HG02571 (cell line): ENCODE data around the gene LRCOL1.

Experiments
- ATAC-seq: cut with Tn5 transposase; IDR thresholded peaks from one replicate; pipeline ENCODE4 v1.9.1; 2021; ENCODE audit warnings: mild to moderate bottlenecking, moderate library complexity; ENCODE audit not compliant: unreplicated experiment

LRCOL1 gene

DNA sequence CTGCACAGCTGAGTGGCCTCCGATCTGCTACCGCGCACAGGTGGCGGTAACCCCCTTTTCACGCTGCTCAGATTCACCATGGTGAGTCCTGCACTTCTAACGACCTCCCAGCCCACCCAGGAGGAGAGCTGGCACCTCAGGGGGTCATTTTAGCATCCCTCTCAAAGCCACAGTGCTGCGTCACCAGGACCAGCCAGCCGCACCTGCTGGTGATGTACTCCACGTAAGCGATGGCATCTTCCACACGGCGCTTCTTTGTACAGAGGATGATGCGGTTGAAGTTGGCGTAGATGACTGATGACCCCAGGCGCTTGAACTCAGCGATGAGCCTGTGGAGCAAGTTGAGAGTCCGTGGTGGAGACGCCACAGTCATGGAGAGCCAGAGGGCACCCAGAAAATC is 27.4 kb upstream of the LRCOL1 start:
- no peak for ATAC-seq

DNA sequence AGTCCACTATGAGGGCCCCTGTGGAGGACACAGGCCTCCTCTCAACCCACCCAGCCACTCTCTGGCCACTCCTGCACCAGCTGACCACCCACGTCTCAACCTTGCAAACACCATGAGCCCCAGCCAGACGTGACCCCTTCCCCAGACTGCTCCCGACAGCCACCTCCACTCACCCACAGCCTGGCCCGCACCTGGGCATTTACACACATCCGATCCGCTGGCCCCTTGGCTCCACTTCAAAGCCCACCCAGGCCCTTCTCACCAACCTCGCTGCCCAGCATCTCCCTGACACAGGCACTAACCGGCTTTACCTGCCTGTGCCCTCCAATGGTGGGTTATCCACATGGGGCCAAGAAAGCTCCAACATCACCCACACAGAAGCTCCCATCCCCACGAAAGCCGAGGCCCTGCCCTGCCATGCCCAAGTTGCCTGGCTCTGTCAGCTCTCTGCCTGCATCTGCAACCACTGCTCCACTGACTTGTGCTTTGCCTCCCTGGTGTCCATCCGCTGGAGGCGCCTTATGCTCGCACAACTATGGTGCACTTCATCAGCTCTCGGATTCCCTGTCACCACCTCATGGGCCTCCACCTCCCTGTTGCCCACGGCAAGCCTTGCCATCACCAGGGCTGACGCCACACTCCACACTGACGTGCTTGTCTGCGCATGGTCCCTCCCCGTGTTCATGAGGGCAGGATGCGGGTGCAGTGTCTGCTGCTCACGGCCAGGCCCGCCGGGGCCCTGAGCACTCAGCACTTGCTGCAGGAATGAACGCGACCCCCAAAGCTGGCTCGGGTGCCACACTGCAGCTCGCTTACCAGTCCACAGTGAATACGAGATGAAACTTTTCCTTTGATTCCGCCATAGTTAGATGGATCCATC is 24.9 kb upstream of the LRCOL1 start:
- no peak for ATAC-seq

DNA sequence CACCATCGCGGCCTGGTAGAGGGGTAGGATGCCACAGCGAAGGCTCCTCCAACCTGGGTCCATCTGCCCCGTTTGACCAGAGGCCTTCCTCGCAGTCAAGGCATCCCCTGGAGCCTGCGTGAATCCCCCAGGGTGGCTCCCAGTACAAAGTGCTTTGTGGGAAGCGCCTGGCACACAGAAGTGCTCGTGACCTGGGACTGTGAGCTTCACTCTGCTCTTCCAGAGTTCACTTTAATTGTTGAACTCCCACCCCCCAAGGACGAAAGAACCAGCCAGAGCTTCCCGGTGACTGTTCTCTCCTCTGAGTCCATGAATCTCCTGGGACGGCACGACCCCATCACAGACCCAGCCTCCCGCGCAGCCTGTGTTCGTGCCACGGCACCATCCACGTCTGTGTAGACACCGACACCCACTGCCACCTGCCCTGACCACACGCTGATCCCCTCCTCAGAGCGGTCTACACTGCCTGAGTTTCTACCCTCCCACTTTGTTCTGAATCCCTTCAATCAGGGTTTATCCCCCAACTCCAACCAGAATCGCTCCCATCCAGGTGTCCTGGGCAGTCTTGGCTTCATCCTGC is 24.1 kb upstream of the LRCOL1 start:
- no peak for ATAC-seq

DNA sequence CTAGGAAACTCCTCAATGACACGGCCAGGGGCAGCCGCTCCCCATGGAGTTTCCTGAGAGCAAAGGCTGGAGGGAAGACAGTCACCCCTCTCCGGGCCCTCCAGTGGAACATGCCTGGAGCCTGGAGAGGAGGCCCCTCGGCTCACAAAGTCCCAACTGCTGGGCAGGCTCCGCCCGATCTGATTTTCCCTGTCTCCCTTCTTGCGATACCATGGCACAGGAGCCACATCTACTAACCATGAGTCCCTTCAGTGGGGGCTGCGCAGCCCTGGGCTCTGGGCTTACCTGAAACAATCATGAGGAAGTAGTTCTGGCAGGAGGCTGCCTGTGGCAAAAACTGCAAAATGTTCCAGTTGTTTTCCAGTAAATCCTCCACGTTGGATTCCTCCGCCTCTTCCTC is 23.5 kb upstream of the LRCOL1 start:
- no peak for ATAC-seq

DNA sequence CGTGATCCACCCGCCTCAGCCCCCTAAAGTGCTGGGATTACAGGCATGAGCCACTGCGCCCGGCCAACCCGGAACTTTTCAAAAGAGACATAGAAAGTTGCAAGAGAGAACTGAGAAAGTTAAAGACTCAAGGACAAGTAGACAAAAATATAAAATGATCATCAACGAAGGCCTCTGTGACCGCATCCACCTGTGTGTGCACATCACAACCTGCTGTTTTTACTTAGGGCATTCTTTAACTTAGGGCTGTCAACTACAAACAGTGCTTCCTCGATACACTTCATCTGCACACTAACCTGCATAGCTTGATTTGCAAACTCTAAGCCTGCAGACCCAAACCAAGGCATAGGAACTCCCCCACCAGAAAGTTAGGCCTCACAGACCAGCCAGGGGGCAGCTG is 23.0 kb upstream of the LRCOL1 start:
- ATAC-seq, result no peak

DNA sequence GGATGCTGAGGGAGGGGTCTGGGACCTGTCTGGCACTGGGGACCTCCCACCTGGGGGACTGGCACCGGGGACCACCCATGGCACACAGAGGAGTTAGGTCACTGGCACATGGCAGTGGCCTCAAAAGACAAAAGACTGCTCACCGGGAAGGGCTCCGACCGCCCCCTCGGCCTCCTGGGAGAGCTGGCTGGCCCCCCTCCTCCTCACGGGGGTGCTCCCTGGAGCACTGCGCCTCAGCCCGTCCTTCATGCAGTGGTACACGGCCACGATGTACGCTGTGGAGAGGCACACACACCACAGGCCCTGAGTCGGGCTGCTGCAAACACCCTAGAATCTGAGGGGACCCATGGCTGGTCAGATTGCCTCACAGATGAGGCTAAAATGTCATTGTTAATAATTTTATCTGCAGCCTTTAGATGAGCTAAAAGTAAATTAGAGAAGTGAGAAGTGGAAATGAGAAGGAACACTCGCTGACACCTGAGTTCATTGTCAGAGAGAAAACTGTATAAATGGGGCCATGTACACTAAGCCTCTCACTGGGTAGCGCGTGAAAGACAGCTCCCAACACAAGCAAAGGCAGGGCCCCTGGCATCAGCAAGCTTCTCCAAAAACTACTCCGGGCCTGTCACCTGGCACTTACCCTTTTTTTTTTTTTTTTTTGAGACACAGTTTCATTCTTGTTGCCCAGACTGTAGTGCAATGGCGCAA is 22.3 kb upstream of the LRCOL1 start:
- ATAC-seq, result no peak

DNA sequence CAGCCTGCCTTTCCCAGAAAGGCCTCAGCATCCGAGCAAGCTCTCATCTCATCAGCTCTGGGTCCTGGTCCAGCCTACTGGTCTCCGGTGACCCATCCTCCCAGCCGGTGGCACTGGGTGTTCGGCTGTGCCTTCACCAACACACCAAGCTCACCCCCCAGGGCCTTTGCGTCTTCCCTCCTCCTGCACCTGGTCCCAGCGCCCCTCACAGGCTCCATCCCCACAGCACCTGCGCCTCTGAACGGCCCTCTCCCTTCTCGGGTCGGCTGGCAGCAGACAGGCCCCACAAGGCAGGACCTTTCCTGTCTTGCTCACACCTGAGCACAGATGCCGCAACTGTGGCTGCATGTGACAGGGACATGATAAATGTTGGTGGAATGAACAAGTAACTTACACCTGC is 21.3 kb upstream of the LRCOL1 start:
- no peak for ATAC-seq

DNA sequence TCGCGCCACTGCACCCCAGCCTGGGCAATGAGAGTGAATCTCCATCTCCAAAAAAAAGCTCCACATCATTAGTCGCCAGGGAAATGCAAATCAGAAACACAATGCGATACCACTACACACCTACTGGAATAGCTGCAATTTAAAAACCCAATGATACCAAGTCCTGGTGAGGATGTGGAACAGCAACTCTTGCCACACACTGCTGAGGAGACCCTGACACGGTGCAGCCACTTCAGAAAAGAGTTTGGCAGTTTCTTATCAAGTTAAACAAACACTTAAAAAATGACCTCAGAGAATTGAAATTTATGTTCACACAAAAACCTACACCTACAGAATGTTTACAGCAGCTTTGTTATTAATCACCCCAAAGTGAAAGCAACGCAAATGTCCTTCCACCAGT is 20.3 kb upstream of the LRCOL1 start:
- ATAC-seq, result no peak

DNA sequence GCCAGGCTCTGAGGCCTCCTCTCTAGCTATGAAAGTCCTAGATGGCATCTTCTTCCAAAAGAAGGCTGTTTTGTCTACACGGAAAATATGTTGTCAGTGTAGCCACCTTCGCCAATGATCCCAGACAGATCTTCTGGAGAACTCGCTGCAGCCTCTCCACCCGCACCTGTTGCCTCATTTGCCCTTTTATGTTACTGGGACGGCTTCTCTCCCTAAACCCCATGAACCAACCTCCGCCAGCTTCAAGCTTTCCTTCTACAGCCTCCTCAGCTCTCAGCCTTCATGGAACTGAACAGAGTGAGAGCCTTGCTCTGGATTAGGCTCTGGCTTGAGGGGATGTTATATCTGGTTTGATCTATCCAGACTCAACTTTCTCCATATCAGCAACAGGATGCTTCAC is 18.9 kb upstream of the LRCOL1 start:
- no peak for ATAC-seq

DNA sequence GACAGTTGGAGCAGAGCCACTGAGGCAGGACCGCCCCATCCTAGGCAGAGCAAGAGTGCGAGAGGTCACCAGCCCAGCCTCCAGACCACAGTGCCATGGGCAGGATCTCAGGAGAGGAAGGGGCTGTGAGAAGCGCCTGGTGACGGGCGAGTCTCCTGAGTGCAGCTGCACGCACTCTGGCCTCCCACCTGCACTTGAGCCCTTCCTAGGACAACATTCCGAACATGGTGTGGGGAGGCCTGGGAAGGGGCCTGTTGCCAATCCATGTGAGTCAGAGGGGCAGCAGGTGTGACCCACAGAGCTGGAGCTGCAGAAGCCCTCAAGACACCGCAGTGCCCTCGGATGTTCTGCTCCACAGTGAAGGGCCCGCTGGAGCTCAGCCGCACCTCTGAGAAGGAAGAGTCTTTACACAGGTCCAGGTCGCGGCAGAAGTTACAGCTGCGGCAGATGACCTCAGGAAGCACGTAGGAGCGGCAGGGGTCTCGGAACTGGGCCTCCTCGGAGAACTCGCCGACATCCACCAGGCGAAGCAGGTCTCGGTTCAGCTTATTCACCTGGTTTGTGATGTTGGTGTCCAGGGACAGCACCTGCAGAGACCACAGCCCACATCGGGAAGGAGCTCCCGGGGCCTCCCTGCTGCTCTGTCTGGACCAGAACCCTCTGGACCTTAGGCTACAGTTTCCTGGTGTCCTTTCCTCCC is 15.5 kb upstream of the LRCOL1 start:
- ATAC-seq, result no peak

DNA sequence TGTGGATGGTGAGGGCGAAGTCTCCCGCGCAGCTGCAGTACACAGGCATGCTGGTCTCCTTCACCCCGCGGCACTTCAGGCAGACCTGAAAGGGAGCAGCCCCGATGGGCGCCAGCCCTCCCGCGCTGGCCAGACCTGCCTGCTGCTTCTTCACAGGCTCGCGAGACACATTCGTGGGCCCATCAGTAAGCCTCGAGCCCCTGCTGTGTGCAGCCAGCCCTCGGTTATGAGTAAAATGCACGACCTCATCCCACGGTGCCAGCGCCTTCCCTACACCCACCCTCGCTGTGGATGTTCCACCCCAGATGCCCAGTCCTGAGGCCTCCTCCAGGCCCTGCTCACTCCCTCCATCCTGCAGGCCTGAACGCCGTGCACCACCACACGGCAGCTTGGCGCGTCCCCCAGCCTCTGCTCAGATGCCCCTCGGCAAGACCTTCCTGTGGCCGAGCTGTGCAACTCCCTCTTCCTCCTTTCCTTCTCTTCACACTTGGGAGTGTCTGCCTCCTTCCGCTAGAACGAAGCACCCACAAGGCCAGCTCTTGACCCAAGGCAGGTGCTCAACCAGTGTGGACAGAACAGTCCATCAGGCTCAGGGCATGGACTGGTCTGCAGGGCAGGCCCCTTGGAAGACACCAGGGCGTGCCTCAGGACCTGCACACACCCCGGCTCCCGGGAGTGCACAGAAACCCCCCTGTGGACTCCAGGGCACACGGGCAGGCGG is 14.7 kb upstream of the LRCOL1 start:
- no peak for ATAC-seq

DNA sequence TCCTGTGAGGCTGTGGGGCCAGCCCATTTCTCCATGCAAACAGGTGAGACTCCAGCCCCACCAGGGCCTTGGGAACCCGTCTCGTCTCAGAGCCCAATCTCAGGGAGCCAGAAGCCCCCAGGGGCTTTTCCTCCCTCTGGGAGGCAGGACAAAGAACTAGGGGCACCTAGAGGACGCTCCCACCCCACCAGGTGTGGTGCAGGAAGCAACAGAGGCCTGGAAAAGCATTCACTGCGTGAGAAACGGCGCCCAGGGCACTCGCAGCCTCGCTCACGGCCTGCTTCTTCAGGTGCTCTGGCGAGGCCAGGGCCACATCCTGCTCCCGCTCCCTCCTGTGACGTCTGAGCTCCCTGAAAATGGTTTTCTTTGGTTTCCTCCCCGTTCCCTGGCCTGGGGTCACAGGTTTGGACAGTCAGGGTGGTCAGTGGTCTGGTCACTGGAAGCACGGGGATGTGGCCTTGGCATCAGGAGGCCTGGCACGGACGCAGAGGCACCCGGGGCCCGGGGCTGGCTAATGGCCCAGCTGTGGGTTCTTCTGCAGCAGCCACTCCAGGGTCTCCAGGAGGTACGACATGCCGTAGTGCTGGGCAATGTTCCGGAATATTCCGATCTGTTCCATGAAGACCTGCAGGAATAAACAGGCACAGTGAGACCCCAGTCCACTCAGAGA is 13.9 kb upstream of the LRCOL1 start:
- ATAC-seq, result no peak

DNA sequence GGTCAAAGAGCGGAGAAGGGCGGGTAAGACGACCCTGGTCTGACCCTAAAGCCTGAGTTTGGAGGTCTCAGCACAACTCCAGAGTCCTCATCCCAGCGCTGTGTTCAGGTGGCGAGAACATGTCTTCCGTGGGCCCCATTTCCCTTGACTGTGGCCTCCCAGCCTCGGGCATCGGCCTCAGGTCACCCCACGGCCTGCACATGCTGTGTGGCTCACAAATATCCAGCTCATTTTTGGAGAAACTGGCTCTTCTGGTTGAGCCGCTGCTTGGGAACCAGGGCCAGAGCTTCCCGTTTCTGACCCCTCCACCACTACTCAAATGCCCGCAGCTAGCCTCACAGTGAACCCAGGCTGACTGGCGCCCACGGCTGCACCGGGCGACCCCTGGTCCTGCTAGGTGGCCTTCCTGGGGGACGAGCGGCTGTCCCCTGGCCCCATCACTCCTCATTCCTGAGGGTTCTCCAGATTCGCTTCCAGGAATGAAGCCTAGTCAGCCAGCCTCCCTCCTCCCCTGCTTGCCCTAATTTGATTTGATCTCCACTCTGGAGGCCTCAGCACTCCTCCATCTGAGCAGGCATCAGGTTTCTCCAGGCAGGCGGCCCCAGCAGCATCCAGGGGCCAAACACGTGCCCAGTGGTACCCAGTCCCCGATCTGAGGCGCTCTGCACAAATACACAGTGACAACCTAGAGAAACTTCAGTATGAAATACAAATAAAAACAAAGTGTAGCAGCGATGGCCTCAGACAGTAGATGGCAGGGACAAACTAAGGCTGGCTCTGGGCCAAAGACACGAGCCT is 12.9 kb upstream of the LRCOL1 start:
- no peak for ATAC-seq

DNA sequence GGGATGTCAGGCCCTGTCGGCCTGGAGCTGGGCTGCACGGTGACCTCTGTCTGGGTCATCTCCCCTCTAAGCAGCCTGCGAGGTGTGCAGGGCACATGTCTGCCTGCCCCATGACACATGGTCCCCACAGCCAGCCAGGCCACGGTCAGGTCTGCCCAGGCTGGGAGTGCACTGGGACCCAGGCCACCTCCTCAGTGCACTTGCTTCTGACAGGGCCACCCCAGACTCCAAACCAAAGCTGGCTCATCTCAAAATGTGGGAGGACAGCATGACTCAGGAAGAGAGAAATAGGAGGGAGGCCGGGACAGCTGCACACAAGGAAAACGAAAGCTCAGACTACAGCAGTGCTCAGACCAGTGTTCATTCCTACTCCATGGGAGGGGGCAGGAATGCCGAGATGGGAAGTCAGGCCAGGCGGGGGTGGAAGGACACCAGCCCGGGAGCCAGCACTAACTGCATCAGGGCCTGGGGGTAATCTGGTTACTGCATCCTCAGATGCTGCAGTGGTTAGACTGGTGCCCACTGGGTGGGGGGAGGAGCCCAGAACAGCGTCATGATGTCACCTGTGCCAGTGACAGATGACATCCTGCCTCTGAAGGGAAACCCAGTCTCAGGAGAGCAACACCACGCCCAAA is 12.2 kb upstream of the LRCOL1 start:
- no peak for ATAC-seq

DNA sequence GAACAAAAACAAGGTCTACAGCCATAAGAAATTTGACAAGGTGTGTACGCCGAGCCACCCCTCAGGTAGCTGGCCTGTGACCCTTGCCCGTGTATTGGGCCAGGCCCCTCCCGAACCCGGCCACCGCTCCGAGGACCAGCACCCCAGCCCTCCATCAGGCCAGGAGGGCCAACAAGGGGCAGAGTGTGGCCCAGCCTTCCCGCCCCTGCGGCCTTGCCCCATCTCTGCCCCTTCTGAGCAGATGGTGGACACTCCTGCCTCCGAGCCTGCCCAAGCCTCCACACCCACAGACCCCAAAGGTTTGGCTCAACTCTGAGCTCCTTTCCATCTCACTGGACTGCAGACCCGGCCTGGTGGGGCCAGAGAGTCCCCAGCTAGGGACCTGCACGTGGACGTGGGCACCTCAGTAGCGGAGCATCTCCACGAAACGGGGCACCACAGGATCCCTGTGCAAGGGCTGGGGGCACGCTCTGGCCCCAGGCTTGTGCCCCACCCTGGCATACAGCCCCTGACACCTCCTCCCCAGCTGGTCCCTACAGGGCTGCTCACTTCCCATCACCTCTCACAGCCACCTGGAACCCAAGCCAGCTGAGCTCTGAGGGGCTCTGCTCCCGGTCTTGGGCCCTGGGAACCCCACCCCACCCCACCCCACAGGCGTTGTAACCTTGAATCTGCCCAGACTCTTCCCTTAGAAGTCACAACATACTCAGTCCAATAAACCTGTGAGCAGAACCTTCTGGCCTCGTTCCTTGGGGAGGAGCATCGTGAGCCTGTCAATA is 11.5 kb upstream of the LRCOL1 start:
- no peak for ATAC-seq

DNA sequence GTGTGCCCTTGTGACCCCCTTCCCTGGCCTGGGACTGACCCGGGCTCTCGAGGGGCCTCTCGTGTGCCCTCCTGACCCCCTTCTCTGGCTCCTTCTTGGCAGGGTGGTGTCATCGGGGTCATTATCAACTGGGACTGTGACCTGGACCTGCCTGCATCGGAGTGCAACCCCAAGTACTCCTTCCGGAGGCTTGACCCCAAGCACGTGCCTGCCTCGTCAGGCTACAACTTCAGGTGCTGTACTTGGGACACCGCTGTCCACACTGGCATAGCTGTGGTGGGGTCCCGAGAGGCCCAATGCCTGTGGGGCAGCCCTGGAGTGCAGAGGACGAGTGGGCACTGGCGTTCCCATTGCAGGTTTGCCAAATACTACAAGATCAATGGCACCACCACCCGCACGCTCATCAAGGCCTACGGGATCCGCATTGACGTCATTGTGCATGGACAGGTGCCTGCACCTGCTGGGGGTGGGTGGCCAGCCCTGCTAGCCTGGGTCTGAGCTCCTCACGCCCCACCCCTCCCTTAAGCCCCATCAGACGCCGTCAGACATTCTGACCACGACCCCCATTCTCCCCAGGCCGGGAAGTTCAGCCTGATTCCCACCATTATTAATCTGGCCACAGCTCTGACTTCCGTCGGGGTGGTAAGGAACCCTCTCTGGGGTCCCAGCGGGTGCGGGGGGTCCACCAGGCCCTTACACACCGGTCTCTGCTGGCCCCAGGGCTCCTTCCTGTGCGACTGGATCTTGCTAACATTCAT is 10.7 kb upstream of the LRCOL1 start:
- ATAC-seq, result no peak

DNA sequence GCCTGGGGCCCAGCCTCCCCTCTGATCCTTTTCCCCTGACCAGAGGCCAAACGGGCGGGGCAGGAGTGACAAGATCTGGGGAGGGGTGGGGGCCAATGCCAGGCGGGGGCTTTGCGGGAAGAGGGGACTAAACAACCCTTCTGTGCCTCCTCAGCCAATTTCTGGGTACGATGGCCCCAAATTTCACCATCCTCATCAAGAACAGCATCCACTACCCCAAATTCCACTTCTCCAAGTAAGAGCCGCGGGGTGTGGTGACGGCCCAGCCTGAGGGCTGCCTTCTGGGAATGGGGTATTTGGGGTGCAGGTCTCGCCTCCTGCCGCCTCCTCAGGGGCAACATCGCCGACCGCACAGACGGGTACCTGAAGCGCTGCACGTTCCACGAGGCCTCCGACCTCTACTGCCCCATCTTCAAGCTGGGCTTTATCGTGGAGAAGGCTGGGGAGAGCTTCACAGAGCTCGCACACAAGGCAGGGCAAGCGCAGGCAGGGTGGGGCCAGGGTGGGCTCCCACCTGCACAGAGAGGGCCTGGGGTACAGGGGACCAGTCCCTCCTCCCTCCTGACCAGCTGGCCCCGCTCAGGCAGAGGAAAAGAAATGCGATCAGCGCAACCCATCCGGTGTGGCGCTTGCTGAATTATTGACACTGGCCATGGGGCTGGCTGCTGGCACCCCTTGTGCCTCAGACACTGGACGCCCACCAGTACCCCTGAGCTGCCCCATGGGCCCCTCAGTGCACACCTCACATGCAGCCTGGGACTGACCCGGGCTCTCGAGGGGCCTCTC is 9.9 kb upstream of the LRCOL1 start:
- no peak for ATAC-seq
